EL (cell line): ENCODE data around the gene SH3BP5L.
"Not testable (repeated sequence)": the region's sequence is repeated elsewhere in the genome, so short reads cannot be mapped to it uniquely, and the experiment has no call there.

Source experiments
- DNase-seq: peaks from one replicate; pipeline ENCODE4 v3.0.0-alpha.2; 2016

Gene SH3BP5L

GRCh38 chr1:248850536-248851251, 25.0 kb upstream of the SH3BP5L start:
- DNase-seq, result no peak

GRCh38 chr1:248850124-248850523, 24.4 kb upstream of the SH3BP5L start:
- DNase-seq, result no peak

- DNase-seq, result no peak
Measured at GRCh38 chr1:248849637-248850036, 23.9 kb upstream of the SH3BP5L start.

- DNase-seq, result no peak
Measured at GRCh38 chr1:248849152-248849551, 23.4 kb upstream of the SH3BP5L start.

- DNase-seq, result no peak
Measured at GRCh38 chr1:248848602-248849001, 22.9 kb upstream of the SH3BP5L start.

- DNase-seq, result no peak
Measured at GRCh38 chr1:248847956-248848561, 22.3 kb upstream of the SH3BP5L start.

- no peak for DNase-seq
Measured at GRCh38 chr1:248847181-248847955, 21.7 kb upstream of the SH3BP5L start.

GRCh38 chr1:248844526-248844925, 18.8 kb upstream of the SH3BP5L start:
- DNase-seq, result no peak

GRCh38 chr1:248843687-248844086, 18.0 kb upstream of the SH3BP5L start:
- DNase-seq, result no peak

GRCh38 chr1:248842781-248843331, 17.1 kb upstream of the SH3BP5L start:
- no peak for DNase-seq

GRCh38 chr1:248841702-248842395, 16.1 kb upstream of the SH3BP5L start:
- peak; percentile 60 for DNase-seq

GRCh38 chr1:248840946-248841345, 15.2 kb upstream of the SH3BP5L start:
- no peak for DNase-seq

GRCh38 chr1:248839168-248839555, 13.4 kb upstream of the SH3BP5L start:
- no peak for DNase-seq

- DNase-seq, result peak; percentile 87
Measured at GRCh38 chr1:248838357-248839167, 12.8 kb upstream of the SH3BP5L start.

- peak; percentile 98 for DNase-seq
Measured at GRCh38 chr1:248837781-248838356, 12.2 kb upstream of the SH3BP5L start, which contains the start of gene ZNF672. Gene ZNF672, plus strand, starts transcription at chr1:248838224. Its CDS starts 9,051 bp downstream, at chr1:248847275.

- no peak for DNase-seq
Measured at GRCh38 chr1:248837045-248837780, 11.5 kb upstream of the SH3BP5L start.

- DNase-seq, result no peak
Measured at GRCh38 chr1:248834343-248834940, 8.7 kb upstream of the SH3BP5L start.

- DNase-seq, result no peak
Measured at GRCh38 chr1:248831842-248832241, 6.1 kb upstream of the SH3BP5L start.

GRCh38 chr1:248830718-248831017, 5.0 kb upstream of the SH3BP5L start:
- not testable (repeated sequence) for DNase-seq

- DNase-seq, result peak; percentile 81
Measured at GRCh38 chr1:248828845-248829244, 3.1 kb upstream of the SH3BP5L start.

- DNase-seq, result no peak
Measured at GRCh38 chr1:248825573-248825908, 174 bp downstream of the SH3BP5L start.
